Thoracic aorta (tissue), 2 donors: ENCODE measurements around the gene TXNDC11. TPM values are rescaled to one million over a fixed set of nuclear protein-coding genes. Genes with fewer than 3 reads are reported as not detected.

Experiments
- ATAC-seq: fragments of 150-250 bp; one replicate; pipeline ENCODE4 v1.8.0; 2017; ENCODE audit warnings: low read depth; ENCODE audit not compliant: insufficient number of reproducible peaks, low FRiP score
- DNase-seq: peaks from one replicate; pipeline ENCODE4 v3.0.0-alpha.2; 2020; ENCODE audit warnings: low spot score
- H3K27ac ChIP-seq, 2 donors: fragments of 200-600 bp; sonication (generic); 1 replicate in 1 of 2; 2 replicates in 1 of 2; pipeline ENCODE4 v1.5.1; 2016; ENCODE audit warnings: mild to moderate bottlenecking in 2 of 2, moderate library complexity in 2 of 2
- H3K27me3 ChIP-seq: fragments of 200-600 bp; sonication (generic); replicated peaks from 2 replicates; pipeline ENCODE4 v1.6.0; 2016; ENCODE audit warnings: mild to moderate bottlenecking; ENCODE audit not compliant: insufficient read depth
- H3K36me3 ChIP-seq: fragments of 200-600 bp; sonication (generic); one replicate; pipeline ENCODE4 v1.5.1; 2016
- H3K4me1 ChIP-seq, 2 donors: fragments of 200-600 bp; sonication (generic); 1 replicate in 1 of 2; 2 replicates in 1 of 2; pipeline versions ENCODE4 v1.5.1 to v1.6.0; 2016; ENCODE audit warnings: low read depth in 2 of 2, mild to moderate bottlenecking in 1 of 2; ENCODE audit not compliant: control insufficient read depth in 1 of 2
- H3K4me3 ChIP-seq: fragments of 200-600 bp; sonication (generic); 2 replicates; pipeline ENCODE4 v1.5.1; 2016; ENCODE audit warnings: mild to moderate bottlenecking
- H3K9me3 ChIP-seq: fragments of 200-600 bp; sonication (generic); 2 replicates; pipeline ENCODE4 v1.5.1; 2016
- CTCF ChIP-seq: fragments of 200-600 bp; sonication (generic); IDR thresholded peaks from one replicate; pipeline ENCODE4 v1.5.1; 2019; ENCODE audit warnings: antibody characterized with exemption
- total RNA-seq, 2 donors: library from RNA; depleted of rRNA; stranded (reverse); fragments of >200 nt; gene quantifications; one replicate each; pipeline versions ENCODE4 v1.1.0 to v1.2.3, GENCODE V29; 2016

Gene TXNDC11
- total RNA-seq, 2 donors from 2014 or later: 44.5 to 49.4 TPM

- ATAC-seq (no peak), DNase-seq (no peak)
- no peak overlapping the region for H3K4me3 ChIP-seq
- H3K9me3 ChIP-seq: no peaks in the 10 kb centered on the region
- no peak overlapping the region for H3K27ac ChIP-seq
- no peaks in the 10 kb centered on the region for H3K27me3 ChIP-seq
- peaks cover 53% of the 10 kb centered on the region for H3K36me3 ChIP-seq
- H3K4me1 ChIP-seq: peaks cover 4 to 17% of the 10 kb centered on the region in 2 donors
- TF ChIP-seq CTCF: no peak
Measured at GRCh38 chr16:11756248-11756647, 13.6 kb upstream of the TXNDC11 start.

- no peak for ATAC-seq
- Histone ChIP-seq H3K27ac (no peak overlapping the region), H3K4me1 (peaks cover 4 to 17% of the 10 kb centered on the region in 2 donors), H3K4me3 (no peak overlapping the region), H3K36me3 (peaks cover 54% of the 10 kb centered on the region), H3K9me3 (no peaks in the 10 kb centered on the region), H3K27me3 (no peaks in the 10 kb centered on the region)
- TF ChIP-seq CTCF: no peak
- DNase-seq: no peak
Measured at GRCh38 chr16:11755022-11755760, 12.5 kb upstream of the TXNDC11 start.

GRCh38 chr16:11752856-11753255 lies 10.2 kb upstream of the TXNDC11 start:
- Histone ChIP-seq H3K9me3 (no peaks in the 10 kb centered on the region), H3K36me3 (peaks cover 51% of the 10 kb centered on the region), H3K27me3 (no peaks in the 10 kb centered on the region), H3K4me1 (peaks cover 0 to 3% of the 10 kb centered on the region in 2 donors), H3K27ac (no peak overlapping the region), H3K4me3 (no peak overlapping the region)
- ATAC-seq (no peak), DNase-seq (no peak)
- no peak for TF ChIP-seq CTCF

GRCh38 chr16:11750056-11750455 lies 7.4 kb upstream of the TXNDC11 start:
- Histone ChIP-seq H3K27me3 (no peaks in the 10 kb centered on the region), H3K4me3 (no peak overlapping the region), H3K9me3 (no peaks in the 10 kb centered on the region), H3K4me1 (no peaks in the 10 kb centered on the region), H3K36me3 (peaks cover 41% of the 10 kb centered on the region), H3K27ac (no peak overlapping the region)
- TF ChIP-seq CTCF: no peak
- ATAC-seq (no peak), DNase-seq (no peak)

- no peaks in the 10 kb centered on the region for H3K27me3 ChIP-seq
- peaks cover 0 to 2% of the 10 kb centered on the region in 2 donors for H3K4me1 ChIP-seq
- H3K4me3 ChIP-seq: no peak overlapping the region
- TF ChIP-seq CTCF: no peak
- DNase-seq (no peak), ATAC-seq (no peak)
- H3K27ac ChIP-seq: no peak overlapping the region
- no peaks in the 10 kb centered on the region for H3K9me3 ChIP-seq
- H3K36me3 ChIP-seq: peaks cover 30% of the 10 kb centered on the region
Measured at GRCh38 chr16:11748404-11749254, 6.0 kb upstream of the TXNDC11 start.
